Dendritic cell treated with granulocyte-macrophage colony-stimulating factor and Interleukin-4, amounts not matched to agents 40 ng/mL and 50 ng/mL, for 4 days (primary cell): ENCODE data around the gene PRG2.
A peak's percentile ranks its signal among the peaks of the same experiment; 100 is the strongest.

Experiments
- H3K27ac Mint-ChIP-seq: one replicate; pipeline ENCODE4 v1.8.0; 2022; ENCODE audit warnings: mild to moderate bottlenecking, mixed read lengths
- H3K27me3 Mint-ChIP-seq: one replicate; pipeline ENCODE4 v1.8.0; 2022; ENCODE audit warnings: mild to moderate bottlenecking, mixed read lengths
- H3K36me3 Mint-ChIP-seq: one replicate; pipeline ENCODE4 v1.8.0; 2022; ENCODE audit warnings: low read depth, mixed read lengths
- H3K4me1 Mint-ChIP-seq: one replicate; pipeline ENCODE4 v1.8.0; 2022; ENCODE audit warnings: low read depth, mixed read lengths
- H3K4me3 Mint-ChIP-seq: one replicate; pipeline ENCODE4 v1.8.0; 2022; ENCODE audit warnings: mild to moderate bottlenecking, moderate library complexity, mixed read lengths
- H3K9me3 Mint-ChIP-seq: one replicate; pipeline ENCODE4 v1.8.0; 2022; ENCODE audit warnings: mixed read lengths
- intact Hi-C: fragments of 100-400 bp; cut with micrococcal nuclease; formaldehyde crosslinking; loops from one replicate; pipeline ENCODE4 v1.15.0; 2022

The PRG2 gene

GRCh38 chr11:57390535-57390934, at the start of gene PRG2:
PRG2 (minus strand) TSS chr11:57390650; CDS start chr11:57389944, 706 bp downstream.
- Mint-ChIP-seq H3K36me3 (no peaks in the 10 kb centered on the region), H3K27me3 (peaks cover 4% of the 10 kb centered on the region), H3K4me1 (peaks cover 17% of the 10 kb centered on the region), H3K9me3 (no peaks in the 10 kb centered on the region), H3K27ac (no peak within 1 kb of the TSS), H3K4me3 (no peak within 1 kb of the TSS)
- intact Hi-C loops, result no loop called here

- H3K27ac Mint-ChIP-seq, result no peak overlapping the region
- H3K36me3 Mint-ChIP-seq, result no peaks in the 10 kb centered on the region
- intact Hi-C loops, result no loop called here
- H3K27me3 Mint-ChIP-seq, result no peaks in the 10 kb centered on the region
- H3K4me1 Mint-ChIP-seq, result peaks cover 21% of the 10 kb centered on the region
- H3K4me3 Mint-ChIP-seq, result no peak overlapping the region
- no peaks in the 10 kb centered on the region for H3K9me3 Mint-ChIP-seq
Measured at GRCh38 chr11:57439786-57440185, 49.3 kb upstream of the PRG2 start.

GRCh38 chr11:57438345-57439285, 48.2 kb upstream of the PRG2 start:
- intact Hi-C loops, result no loop called here
- no peaks in the 10 kb centered on the region for H3K27me3 Mint-ChIP-seq
- H3K9me3 Mint-ChIP-seq, result no peaks in the 10 kb centered on the region
- no peaks in the 10 kb centered on the region for H3K36me3 Mint-ChIP-seq
- no peak overlapping the region for H3K4me3 Mint-ChIP-seq
- H3K4me1 Mint-ChIP-seq, result peaks cover 27% of the 10 kb centered on the region
- no peak overlapping the region for H3K27ac Mint-ChIP-seq

GRCh38 chr11:57436031-57436430, 45.6 kb upstream of the PRG2 start:
- intact Hi-C loops, result no loop called here
- no peak overlapping the region for H3K4me3 Mint-ChIP-seq
- H3K9me3 Mint-ChIP-seq, result no peaks in the 10 kb centered on the region
- no peaks in the 10 kb centered on the region for H3K27me3 Mint-ChIP-seq
- no peak overlapping the region for H3K27ac Mint-ChIP-seq
- H3K36me3 Mint-ChIP-seq, result no peaks in the 10 kb centered on the region
- H3K4me1 Mint-ChIP-seq, result peaks cover 50% of the 10 kb centered on the region

- intact Hi-C loops, result no loop called here
- no peaks in the 10 kb centered on the region for H3K9me3 Mint-ChIP-seq
- no peaks in the 10 kb centered on the region for H3K36me3 Mint-ChIP-seq
- H3K4me3 Mint-ChIP-seq, result no peak overlapping the region
- no peak overlapping the region for H3K27ac Mint-ChIP-seq
- H3K4me1 Mint-ChIP-seq, result peaks cover 61% of the 10 kb centered on the region
- no peaks in the 10 kb centered on the region for H3K27me3 Mint-ChIP-seq
Measured at GRCh38 chr11:57434640-57435546, 44.4 kb upstream of the PRG2 start.

- intact Hi-C loops, result no loop called here
- Mint-ChIP-seq H3K36me3 (no peaks in the 10 kb centered on the region), H3K4me1 (peaks cover 67% of the 10 kb centered on the region), H3K27me3 (no peaks in the 10 kb centered on the region), H3K4me3 (no peak overlapping the region), H3K27ac (peak overlapping the region; percentile 87), H3K9me3 (no peaks in the 10 kb centered on the region)
Measured at GRCh38 chr11:57432714-57433163, 42.3 kb upstream of the PRG2 start.

- no peaks in the 10 kb centered on the region for H3K9me3 Mint-ChIP-seq
Measured at GRCh38 chr11:57432149-57432561, 41.7 kb upstream of the PRG2 start.

GRCh38 chr11:57430952-57431351, 40.5 kb upstream of the PRG2 start:
- Mint-ChIP-seq H3K4me1 (peaks cover 85% of the 10 kb centered on the region), H3K27me3 (no peaks in the 10 kb centered on the region), H3K36me3 (peaks cover under 1% of the 10 kb centered on the region), H3K9me3 (no peaks in the 10 kb centered on the region), H3K4me3 (no peak overlapping the region), H3K27ac (peak overlapping the region; percentile 51)
- intact Hi-C loops, result no loop called here

More at GRCh38 chr11:57432149-57432561, 41.7 kb upstream of the PRG2 start:
- intact Hi-C loops, result no loop called here
- Mint-ChIP-seq H3K36me3 (no peaks in the 10 kb centered on the region), H3K27ac (peak overlapping the region; percentile 87), H3K27me3 (no peaks in the 10 kb centered on the region), H3K4me3 (peak overlapping the region; percentile 39), H3K4me1 (peaks cover 73% of the 10 kb centered on the region)

- Mint-ChIP-seq H3K9me3 (no peaks in the 10 kb centered on the region), H3K27me3 (no peaks in the 10 kb centered on the region), H3K4me3 (no peak overlapping the region), H3K4me1 (peaks cover 90% of the 10 kb centered on the region), H3K36me3 (peaks cover 9% of the 10 kb centered on the region), H3K27ac (no peak overlapping the region)
- intact Hi-C loops, result no loop called here
Measured at GRCh38 chr11:57429946-57430345, 39.5 kb upstream of the PRG2 start.

- Mint-ChIP-seq H3K27ac (no peak overlapping the region), H3K27me3 (no peaks in the 10 kb centered on the region), H3K9me3 (no peaks in the 10 kb centered on the region), H3K36me3 (peaks cover 20% of the 10 kb centered on the region), H3K4me3 (no peak overlapping the region), H3K4me1 (peaks cover 90% of the 10 kb centered on the region)
- intact Hi-C loops, result no loop called here
Measured at GRCh38 chr11:57428643-57429042, 38.2 kb upstream of the PRG2 start.

GRCh38 chr11:57427727-57428082, 37.3 kb upstream of the PRG2 start:
- Mint-ChIP-seq H3K36me3 (peaks cover 30% of the 10 kb centered on the region), H3K4me1 (peaks cover 93% of the 10 kb centered on the region), H3K27me3 (no peaks in the 10 kb centered on the region), H3K9me3 (no peaks in the 10 kb centered on the region), H3K4me3 (no peak overlapping the region), H3K27ac (peak overlapping the region; percentile 91)
- intact Hi-C loops, result no loop called here

- Mint-ChIP-seq H3K4me3 (peak within 1 kb of the TSS; percentile 77), H3K27me3 (no peaks in the 10 kb centered on the region), H3K27ac (peak within 1 kb of the TSS; percentile 91), H3K9me3 (no peaks in the 10 kb centered on the region), H3K36me3 (peaks cover 35% of the 10 kb centered on the region), H3K4me1 (peaks cover 92% of the 10 kb centered on the region)
- intact Hi-C loops, result no loop called here
Measured at GRCh38 chr11:57426929-57427726, 36.7 kb upstream of the PRG2 start, which contains the start of gene SLC43A3. SLC43A3 (minus strand) TSS chr11:57427121; CDS start chr11:57426172, 949 bp downstream.

GRCh38 chr11:57426439-57426928, 36.0 kb upstream of the PRG2 start:
- intact Hi-C loops, result no loop called here
- Mint-ChIP-seq H3K4me3 (peak overlapping the region; percentile 77), H3K9me3 (no peaks in the 10 kb centered on the region), H3K4me1 (peaks cover 89% of the 10 kb centered on the region), H3K36me3 (peaks cover 41% of the 10 kb centered on the region), H3K27ac (peak overlapping the region; percentile 91), H3K27me3 (no peaks in the 10 kb centered on the region)
